Left forelimb (tissue), 1 donor: Measurements from ENCODE around the gene CACNA1H.
"Not testable (repeated sequence)": the region's sequence is repeated elsewhere in the genome, so short reads cannot be mapped to it uniquely, and the experiment has no call there.

Experiments used
- DNase-seq: peaks from one replicate; pipeline ENCODE4 v3.0.0-alpha.2; 2018; ENCODE audit warnings: low spot score

The CACNA1H gene

DNA sequence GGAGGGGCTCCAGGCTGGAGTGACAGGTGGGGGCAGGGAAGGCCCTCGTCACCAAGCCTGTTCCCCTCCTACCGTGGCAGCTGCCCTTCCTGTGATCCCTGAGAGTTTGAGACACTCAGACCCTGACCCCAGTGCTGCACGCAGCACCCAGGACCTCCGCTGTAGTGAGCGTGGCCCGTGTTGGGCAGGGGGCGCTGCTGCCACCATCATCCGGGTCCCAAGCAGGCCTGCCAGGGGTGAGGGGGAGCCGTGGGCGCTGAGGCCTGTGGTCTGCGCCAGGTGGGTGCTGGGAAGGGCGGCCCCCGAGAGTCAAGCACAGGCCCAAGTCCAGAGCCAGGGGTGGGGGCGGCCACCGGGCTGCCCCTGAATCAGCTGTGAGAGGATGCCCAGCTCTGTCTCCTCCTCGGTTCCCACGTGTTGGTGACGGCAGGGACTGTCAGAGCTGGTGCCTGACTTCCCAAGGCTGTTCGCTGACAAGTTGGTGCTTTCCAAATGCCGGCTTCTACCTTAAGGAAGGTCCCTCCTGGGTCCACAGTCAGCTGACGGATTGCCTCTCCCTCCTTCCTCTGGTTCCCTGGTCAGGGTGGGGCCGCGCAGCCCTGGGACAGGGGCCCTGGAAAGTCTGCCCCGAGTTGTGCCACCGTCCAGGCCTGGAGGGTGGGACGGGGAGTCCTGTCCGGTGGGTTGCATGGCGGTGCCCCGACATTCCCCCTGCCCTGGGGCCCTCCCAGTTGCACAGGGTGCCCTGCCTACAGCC is 41.1 kb downstream of the CACNA1H start:
- no peak for DNase-seq

DNA sequence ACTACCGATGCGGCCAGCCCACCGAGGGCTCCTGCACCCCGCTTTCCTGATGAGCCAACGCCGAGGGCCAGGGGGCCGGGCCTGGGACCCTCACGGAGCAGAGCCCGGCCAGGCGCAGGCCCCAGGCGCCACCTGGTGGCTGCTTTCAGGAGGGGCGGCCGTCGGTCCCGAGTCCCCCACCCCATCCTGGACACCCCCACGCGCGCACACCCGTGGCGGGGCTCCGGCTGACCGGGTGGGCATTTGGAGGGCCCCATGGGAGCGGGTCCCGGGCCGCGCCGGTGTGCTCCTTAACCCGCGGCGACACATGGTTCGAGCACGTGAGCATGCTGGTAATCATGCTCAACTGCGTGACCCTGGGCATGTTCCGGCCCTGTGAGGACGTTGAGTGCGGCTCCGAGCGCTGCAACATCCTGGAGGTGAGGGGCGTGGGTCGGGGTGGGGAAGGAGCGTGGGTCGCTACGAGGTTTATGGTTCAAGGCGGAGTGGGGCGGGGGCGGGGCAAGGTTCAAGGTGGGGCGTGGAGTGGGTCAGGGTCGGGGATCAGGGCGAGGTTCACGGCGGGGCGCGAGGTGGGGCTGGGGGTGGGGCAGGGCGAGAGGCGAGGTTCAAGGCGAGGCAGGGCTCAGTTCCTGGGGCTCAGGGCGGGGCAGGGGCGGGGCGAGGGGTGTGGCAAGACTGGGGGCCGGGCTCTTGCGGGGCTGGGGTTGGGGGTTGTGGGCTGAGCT is 41.9 kb downstream of the CACNA1H start:
- DNase-seq, result no peak

DNA sequence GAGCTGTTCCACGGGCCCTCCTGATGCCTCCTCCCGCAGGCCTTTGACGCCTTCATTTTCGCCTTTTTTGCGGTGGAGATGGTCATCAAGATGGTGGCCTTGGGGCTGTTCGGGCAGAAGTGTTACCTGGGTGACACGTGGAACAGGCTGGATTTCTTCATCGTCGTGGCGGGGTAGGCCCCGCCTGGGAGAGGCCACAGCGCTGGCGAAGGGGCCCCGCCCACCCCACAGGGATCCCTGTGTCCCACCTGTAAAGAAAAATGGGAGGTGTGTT is 42.4 kb downstream of the CACNA1H start:
- DNase-seq, result no peak

DNA sequence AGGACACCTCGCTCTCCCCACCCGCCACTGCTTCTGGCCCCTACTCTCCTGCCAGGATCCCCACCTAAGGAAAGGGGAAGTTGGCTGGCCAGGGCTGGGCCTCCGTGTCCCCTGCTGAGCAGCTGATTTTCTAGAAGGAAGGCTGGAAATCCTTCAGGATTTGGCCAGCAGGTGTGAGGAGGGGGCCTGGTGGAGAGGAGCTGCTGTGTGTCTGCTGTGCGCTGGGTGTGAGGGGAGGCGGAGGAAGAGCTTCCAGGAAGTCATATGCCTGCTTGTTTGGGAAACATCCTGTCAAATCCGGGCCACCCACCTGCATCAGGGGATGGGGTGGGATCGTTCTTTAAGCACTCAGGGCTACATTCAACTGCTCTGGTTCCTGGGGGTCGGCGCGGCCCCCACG is 43.6 kb downstream of the CACNA1H start:
- DNase-seq, result no peak

DNA sequence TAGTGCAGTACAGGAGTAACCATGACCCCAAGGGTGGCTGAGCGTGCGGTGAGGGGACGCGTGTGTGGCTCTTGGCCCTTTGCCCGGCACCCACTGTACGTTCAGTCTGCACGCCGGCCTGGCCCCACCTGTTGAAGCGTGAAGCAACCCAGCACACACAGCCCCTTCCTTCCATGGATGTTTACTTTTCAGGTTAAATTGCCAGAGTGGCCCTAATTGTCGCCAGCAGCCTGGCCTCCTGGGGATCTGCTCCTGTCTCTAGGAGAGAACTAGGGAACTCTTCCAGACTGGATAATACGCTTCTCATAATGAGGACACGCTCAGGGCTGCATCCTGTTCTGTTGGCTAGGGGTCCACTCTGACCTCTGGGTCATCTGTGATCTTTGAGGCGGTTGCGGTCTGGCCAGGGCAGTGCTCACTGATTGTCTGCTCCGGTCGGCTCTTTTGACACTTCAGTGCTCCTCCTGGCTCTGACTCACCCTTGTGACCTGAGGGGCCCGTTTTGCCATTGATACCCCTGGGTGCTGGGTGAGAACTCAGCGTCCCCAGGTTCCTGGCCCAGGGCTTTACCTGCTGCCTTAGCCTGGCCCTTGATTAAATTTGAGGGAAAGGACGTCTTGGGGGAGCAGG is 44.4 kb downstream of the CACNA1H start:
- no peak for DNase-seq

DNA sequence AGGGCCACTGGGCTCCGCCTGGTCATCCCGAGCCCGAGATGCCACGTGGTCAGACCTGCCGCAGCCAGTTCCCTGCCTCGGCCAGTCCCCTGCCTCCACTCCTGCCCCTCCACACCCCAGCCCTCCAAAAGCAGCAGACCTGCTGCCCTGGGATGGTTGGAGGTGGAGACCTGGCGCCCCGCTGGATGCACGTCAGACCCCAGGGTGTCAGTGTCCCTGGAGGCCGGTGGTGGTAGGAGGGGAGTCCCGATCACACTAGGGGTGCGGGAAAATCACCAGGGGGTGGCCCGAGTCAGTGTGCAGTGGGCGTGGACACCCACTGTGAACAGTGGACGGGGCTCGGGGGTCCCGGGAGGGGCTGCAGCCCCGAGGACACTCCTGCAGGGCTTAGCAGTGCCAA is 45.3 kb downstream of the CACNA1H start:
- DNase-seq, result no peak

DNA sequence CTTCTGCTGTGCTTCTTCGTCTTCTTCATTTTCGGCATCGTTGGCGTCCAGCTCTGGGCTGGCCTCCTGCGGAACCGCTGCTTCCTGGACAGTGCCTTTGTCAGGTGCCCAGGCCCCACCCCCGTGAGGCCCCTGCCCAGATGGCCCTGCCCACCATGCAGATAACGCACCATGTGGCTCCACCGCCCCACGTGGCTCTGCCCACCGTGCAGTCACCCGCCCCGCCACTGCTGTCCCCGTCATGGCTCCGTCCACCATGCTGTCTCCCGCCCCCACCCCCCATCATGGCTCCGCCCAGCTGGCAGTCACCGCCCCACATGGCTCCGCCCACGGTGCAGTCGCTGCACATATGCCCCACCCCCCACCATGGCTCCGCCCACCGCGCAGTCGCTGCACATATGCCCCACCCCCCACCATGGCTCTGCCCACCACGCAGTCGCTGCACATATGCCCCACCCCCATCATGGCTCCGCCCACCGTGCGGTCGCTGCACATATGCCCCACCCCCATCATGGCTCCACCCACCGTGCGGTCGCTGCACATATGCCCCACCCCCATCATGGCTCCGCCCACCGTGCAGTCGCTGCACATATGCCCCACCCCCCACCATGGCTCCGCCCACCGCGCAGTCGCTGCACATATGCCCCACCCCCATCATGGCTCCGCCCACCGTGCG is 45.9 kb downstream of the CACNA1H start:
- DNase-seq, result not testable (repeated sequence)

DNA sequence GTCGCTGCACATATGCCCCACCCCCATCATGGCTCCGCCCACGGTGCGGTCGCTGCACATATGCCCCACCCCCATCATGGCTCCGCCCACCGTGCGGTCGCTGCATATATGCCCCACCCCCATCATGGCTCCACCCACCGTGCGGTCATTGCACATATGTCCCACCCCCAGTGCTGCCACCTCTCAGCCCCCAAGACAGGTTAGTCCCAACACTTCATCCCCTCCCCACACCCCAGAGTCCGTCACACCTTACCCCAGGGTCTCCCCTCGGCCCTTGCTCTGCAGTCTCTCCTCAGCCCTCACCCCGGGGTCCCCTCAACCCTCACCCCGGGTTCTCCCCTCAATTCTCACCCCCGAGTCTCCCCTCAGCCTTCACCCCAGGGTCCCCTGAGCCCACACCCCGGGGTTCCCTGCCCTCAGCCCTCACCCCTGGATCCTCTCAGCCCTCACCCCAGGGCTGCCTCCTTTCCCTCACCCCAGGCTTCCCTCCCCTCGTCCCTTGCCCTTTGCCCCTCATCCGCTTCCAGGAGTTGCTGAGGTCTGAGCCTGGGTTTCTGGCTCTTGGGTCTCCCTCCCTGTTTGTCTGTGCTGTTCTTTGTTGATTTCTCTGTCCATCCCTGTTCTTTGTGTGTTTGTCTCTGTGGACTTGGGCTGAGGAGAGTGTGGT is 46.6 kb downstream of the CACNA1H start:
- DNase-seq, result no peak

DNA sequence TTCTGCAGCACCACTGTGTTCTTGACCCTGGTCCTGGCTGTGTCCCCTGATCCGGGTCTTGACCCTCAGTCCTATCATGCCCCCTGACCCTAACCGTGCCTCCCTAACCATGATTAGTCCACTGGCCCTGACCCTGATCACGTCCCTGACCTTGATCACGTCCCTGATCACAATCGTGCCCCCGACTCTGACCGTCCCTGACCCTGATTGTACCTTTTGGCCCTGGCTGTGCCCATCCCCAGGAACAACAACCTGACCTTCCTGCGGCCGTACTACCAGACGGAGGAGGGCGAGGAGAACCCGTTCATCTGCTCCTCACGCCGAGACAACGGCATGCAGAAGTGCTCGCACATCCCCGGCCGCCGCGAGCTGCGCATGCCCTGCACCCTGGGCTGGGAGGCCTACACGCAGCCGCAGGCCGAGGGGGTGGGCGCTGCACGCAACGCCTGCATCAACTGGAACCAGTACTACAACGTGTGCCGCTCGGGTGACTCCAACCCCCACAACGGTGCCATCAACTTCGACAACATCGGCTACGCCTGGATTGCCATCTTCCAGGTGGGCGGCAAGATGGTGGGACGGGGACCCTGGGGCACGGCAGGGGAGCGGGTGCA is 47.2 kb downstream of the CACNA1H start:
- no peak for DNase-seq

DNA sequence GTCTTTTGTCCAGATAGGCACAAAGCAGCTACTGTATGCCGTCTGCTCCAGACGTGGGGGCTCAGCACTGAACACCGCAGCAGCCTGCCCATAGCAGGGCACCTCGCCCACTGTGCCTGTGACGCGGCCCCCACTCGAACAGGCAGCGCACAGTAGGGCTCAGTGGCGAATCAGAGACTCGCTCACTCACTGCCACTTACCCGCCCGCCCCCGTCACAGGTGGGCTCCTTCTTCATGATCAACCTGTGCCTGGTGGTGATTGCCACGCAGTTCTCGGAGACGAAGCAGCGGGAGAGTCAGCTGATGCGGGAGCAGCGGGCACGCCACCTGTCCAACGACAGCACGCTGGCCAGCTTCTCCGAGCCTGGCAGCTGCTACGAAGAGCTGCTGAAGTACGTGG is 48.5 kb downstream of the CACNA1H start:
- no peak for DNase-seq

DNA sequence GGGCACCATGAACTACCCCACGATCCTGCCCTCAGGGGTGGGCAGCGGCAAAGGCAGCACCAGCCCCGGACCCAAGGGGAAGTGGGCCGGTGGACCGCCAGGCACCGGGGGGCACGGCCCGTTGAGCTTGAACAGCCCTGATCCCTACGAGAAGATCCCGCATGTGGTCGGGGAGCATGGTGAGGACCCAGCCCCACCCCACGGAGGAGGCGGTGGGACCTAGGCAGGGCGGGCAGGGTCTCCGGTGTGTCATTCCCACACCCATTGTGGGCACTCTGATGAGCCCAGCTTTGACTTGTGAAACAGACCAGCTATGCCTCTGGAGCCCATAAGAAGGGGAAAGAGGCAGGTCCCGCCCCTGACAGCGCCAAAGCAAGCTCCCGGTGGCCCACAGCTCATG is 49.4 kb downstream of the CACNA1H start:
- DNase-seq, result no peak

DNA sequence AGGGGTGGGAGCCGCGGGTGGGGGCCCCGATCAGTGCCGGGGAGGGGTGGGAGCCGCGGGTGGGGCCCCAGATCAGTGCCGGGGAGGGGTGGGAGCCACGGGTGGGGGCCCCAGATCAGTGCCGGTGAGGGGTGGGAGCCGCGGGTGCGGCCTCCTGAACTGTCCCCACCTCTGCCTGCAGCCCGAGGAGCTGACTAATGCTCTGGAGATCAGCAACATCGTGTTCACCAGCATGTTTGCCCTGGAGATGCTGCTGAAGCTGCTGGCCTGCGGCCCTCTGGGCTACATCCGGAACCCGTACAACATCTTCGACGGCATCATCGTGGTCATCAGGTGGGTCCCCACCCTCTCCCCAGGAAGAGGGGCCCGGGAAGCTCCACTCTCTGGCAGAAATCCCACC is 52.0 kb downstream of the CACNA1H start:
- no peak for DNase-seq

DNA sequence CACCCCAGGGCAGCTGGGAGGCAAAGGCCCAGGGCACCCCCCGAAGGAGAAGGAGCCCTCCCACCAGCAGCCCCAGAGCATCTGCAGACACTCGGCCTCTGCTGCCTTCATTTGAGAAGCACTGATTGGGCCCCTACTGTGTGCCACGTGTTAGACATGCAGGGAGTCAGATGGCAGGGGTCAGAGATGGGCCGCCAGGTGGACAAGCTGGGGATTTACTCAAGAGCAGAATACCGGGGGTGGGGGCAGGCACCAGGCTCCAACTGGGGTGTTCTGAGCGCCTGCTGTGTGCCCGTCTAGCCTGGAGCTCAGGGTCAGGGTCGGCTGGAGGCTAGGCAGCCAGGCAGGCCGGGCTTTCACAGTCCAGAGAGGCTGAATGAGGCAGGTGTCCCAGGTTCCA is 53.4 kb downstream of the CACNA1H start:
- no peak for DNase-seq

DNA sequence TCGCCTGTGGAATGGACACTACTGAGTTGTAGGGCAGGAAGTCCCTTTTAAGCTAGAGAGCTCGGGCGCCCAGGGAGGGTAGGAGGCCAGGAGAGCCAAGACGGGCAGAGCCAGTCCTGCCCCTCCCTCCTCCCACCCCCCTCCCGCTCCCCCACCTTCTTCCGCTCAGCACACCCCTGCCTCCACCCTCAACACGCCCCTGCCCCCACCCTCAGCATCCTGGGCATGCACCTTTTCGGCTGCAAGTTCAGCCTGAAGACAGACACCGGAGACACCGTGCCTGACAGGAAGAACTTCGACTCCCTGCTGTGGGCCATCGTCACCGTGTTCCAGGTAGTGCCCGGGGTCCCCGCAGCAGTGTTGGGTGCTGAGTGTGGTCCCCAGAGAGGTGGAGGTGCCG is 53.9 kb downstream of the CACNA1H start:
- no peak for DNase-seq

DNA sequence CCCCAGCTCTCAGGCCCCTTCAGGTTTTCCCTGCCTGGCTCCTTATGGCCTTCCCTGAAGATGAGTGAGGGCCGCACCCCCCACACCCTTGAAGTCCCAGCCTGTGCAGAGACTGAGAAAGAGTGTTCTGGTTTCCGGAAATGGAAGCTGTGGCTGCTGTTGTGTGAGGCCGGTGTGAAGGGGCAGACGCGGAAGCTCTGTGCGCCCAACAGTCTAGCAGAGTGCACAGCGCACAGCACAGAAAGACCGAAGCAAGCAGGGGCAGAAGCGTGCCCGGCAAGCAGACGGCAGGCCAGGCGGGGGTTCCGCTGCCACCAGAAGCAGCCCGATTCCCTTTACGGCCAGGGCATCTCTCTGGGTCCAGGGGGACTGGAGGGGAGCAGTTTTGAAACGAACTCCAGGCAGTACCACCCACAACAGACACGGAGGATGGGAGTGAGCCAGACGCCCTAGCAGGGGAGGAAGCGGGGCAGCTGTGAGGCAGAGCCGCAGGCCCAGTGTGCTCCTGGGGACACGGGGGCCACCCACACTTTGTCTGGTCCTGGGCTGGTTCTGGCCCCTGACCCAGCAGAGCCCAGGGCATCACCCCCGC is 55.4 kb downstream of the CACNA1H start:
- DNase-seq, result no peak

DNA sequence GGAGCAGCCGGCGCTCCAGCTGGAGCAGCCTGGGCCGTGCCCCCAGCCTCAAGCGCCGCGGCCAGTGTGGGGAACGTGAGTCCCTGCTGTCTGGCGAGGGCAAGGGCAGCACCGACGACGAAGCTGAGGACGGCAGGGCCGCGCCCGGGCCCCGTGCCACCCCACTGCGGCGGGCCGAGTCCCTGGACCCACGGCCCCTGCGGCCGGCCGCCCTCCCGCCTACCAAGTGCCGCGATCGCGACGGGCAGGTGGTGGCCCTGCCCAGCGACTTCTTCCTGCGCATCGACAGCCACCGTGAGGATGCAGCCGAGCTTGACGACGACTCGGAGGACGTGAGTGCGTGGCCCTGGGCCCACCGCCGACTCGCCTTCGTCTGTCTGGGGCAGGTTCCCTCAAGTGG is 56.2 kb downstream of the CACNA1H start:
- no peak for DNase-seq

DNA sequence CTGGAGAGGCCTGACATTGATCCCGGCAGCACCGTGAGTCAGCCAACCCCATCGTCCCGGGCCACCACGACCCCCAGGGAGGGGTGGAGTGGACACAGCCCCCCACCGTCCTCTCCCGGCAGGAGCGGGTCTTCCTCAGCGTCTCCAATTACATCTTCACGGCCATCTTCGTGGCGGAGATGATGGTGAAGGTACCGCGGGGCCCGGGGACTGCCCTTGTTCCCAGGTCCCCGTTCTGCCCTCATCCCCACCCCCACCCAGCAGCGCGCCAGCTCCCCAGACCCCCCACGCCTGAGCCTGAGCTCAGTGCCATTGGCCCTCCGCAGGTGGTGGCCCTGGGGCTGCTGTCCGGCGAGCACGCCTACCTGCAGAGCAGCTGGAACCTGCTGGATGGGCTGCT is 57.6 kb downstream of the CACNA1H start:
- no peak for DNase-seq

DNA sequence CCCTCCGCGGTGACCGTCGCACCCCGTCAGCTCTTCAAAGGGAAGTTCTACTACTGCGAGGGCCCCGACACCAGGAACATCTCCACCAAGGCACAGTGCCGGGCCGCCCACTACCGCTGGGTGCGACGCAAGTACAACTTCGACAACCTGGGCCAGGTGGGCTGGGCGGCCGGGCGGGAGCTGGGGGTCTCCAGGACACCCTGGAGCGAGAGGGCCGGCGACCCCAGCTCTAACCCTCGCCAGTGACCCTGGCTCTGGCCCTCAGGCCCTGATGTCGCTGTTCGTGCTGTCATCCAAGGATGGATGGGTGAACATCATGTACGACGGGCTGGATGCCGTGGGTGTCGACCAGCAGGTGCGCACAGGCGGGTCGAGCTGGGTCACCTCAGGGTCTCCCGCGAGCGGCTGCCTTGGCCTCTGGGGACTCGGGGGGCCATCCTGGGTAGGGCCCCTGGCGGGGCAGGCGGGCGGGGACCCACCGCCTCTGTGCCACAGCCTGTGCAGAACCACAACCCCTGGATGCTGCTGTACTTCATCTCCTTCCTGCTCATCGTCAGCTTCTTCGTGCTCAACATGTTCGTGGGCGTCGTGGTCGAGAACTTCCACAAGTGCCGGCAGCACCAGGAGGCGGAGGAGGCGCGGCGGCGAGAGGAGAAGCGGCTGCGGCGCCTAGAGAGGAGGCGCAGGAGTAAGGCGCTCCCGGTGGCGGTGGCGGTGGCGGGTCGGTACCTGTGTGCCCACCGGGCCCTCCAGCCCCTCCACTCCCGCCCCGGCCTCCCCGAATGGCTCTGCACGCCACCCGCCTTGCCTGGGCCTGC is 58.8 kb downstream of the CACNA1H start:
- no peak for DNase-seq

DNA sequence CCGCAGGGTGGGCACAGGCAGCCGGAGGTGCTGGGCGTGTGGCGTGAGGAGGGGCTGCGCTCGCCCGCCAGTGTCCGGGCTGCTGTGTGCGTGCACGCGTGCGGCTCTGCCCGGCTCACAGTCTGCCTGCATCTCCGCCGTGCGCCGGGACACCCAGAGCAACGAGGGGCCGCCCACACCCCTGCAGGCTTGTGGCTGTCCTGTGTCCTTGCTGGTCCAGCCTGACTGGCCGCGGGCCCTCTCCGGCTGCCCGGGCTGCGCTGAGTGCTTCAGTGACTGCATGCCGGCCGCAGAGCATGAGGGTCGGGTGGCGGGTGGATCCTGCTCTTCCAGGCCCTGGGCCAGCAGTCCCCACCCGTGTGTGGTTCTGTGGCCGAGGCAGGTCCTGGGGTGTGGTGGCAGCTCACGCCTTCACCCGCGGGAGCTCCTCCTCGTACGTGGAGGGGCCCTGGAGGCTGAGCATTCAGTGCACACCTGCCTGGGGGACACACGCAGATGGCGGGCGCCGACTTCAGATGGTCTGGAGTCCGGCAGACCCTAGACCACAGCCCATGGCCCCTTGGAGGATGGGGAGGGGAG is 59.8 kb downstream of the CACNA1H start:
- DNase-seq, result no peak

DNA sequence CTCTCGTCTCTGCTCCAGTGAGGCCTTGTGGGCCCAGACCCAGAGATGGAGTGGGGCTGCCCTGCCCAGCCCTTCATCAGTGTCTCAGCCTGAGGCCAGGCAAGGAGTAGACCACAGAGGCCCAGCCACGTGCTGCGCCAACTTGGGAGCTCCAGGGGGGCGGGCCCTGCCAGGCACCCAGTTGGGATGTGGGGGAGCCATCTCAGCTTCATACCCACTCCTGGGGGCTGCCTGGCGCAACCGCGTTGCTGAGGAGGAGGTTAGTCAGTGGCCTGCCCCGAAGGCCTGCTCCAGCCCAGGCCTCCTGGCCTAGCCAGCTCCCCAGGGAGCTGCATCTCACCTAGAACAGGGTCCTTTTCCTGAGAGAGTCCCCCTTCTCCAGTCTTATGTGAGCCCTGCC is 60.3 kb downstream of the CACNA1H start:
- DNase-seq, result no peak
